Measurements from ENCODE around the gene SLC39A1.

Gene SLC39A1

DNA sequence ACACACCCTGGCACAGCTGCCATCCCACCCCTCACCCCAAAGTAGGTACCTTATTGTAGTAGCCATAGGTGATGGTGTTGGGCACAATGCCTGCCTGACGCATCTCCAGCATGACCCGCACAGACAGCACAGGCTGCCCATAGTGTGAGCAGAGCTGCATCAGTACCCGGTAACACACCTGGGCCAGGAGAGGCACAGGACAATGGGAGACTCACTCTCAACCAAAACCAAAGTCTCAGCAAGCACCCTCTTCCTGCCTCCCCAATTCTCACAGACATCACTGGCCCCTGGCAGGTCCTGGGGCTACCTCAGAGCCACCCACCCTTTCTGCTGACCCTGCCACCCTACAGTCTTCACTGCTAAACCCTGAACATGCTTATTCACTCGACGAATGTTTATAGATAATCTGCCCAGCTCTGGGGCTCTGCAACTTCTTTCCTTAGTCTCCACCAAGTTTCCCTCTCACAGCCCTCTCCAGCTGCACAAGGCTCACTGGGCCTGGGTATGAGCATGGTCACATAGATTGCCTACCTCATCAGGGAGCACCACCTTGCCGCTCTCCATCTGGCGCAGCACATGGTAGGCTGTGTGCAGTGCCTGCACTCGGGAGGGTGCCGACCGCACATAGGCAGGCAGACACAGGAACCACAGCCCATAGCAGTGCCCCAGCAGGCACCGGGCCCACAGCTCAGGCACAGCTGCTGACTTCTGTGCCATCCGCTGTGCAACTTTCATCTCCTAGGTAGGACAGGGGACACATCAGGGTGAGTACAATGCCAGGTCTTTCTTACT, 27.1 kb downstream of the SLC39A1 start:
- CTCF ChIA-PET, result no interaction called here
- POLR2A ChIA-PET, result no interaction called here
- no peak for TF ChIP-seq ELF4 (IDR thresholded peaks at IDR 0.05)
- no peak for TF ChIP-seq ZNF384 (IDR thresholded peaks at IDR 0.05)
- TF ChIP-seq L3MBTL2 (conservative IDR thresholded peaks at IDR 0.05), result no peak
- TF ChIP-seq HDGF (IDR thresholded peaks at IDR 0.05; ENCODE audit: borderline replicate concordance), result no peak
- TF ChIP-seq FOXK2 (IDR thresholded peaks at IDR 0.05), result no peak
- no peak for TF ChIP-seq SP1 (IDR thresholded peaks at IDR 0.05)
- no peak for TF ChIP-seq CTBP1 (IDR thresholded peaks at IDR 0.05; ENCODE audit: borderline replicate concordance)
- no peak for TF ChIP-seq NFRKB (IDR thresholded peaks at IDR 0.05)
- TF ChIP-seq SUZ12 (IDR thresholded peaks at IDR 0.05), result no peak
- no peak for DNase-seq (ENCODE audit: extremely low spot score)

GRCh38 chr1:153934746-153935145, 28.6 kb downstream of the SLC39A1 start:
- POLR2A ChIA-PET, result interaction anchor here (0.6 to 1.4 kb wide), 5 partner anchors 9 to 33 kb away, joined by 3 to 8 read pairs (median 4); partner anchors contain the start of genes CREB3L4, DENND4B and GATAD2B
- CTCF ChIA-PET, result no interaction called here
- no peak for DNase-seq (ENCODE audit: extremely low spot score)

GRCh38 chr1:153933955-153934354, 29.4 kb downstream of the SLC39A1 start:
- DNase-seq (ENCODE audit: extremely low spot score), result no peak
- ChIA-PET POLR2A (interaction anchor here (0.8 to 1.4 kb wide), 4 partner anchors 11 to 34 kb away, joined by 3 to 8 read pairs (median 4); partner anchors contain the start of genes CREB3L4, DENND4B and GATAD2B), CTCF (no interaction called here)
- TF ChIP-seq CTBP1 (IDR thresholded peaks at IDR 0.05; ENCODE audit: borderline replicate concordance), result no peak
- no peak for TF ChIP-seq FOXK2 (IDR thresholded peaks at IDR 0.05)
- TF ChIP-seq HDGF (IDR thresholded peaks at IDR 0.05; ENCODE audit: borderline replicate concordance), result no peak
- TF ChIP-seq TARDBP (IDR thresholded peaks at IDR 0.05), result no peak
- TF ChIP-seq BHLHE40 (IDR thresholded peaks at IDR 0.05; ENCODE audit: borderline replicate concordance), result no peak
- no peak for TF ChIP-seq NFRKB (IDR thresholded peaks at IDR 0.05)

More at GRCh38 chr1:153934746-153935145, 28.6 kb downstream of the SLC39A1 start:
- TF ChIP-seq ARNT (IDR thresholded peaks at IDR 0.05) (no peak), NFRKB (IDR thresholded peaks at IDR 0.05) (no peak), FOXM1 (IDR thresholded peaks at IDR 0.05; ENCODE audit: borderline replicate concordance) (no peak), BHLHE40 (IDR thresholded peaks at IDR 0.05; ENCODE audit: borderline replicate concordance) (no peak), CTBP1 (IDR thresholded peaks at IDR 0.05; ENCODE audit: borderline replicate concordance) (no peak), HDGF (IDR thresholded peaks at IDR 0.05; ENCODE audit: borderline replicate concordance) (no peak), FOXA1 (IDR thresholded peaks at IDR 0.05) (no peak), SUZ12 (IDR thresholded peaks at IDR 0.05) (no peak), PKNOX1 (IDR thresholded peaks at IDR 0.05) (no peak), ELF4 (IDR thresholded peaks at IDR 0.05) (no peak), ZNF384 (IDR thresholded peaks at IDR 0.05) (no peak), L3MBTL2 (conservative IDR thresholded peaks at IDR 0.05) (no peak), FOXK2 (IDR thresholded peaks at IDR 0.05) (no peak), SP1 (IDR thresholded peaks at IDR 0.05) (no peak), LEF1 (IDR thresholded peaks at IDR 0.05; ENCODE audit: borderline replicate concordance) (no peak), TARDBP (IDR thresholded peaks at IDR 0.05) (no peak)

DNA sequence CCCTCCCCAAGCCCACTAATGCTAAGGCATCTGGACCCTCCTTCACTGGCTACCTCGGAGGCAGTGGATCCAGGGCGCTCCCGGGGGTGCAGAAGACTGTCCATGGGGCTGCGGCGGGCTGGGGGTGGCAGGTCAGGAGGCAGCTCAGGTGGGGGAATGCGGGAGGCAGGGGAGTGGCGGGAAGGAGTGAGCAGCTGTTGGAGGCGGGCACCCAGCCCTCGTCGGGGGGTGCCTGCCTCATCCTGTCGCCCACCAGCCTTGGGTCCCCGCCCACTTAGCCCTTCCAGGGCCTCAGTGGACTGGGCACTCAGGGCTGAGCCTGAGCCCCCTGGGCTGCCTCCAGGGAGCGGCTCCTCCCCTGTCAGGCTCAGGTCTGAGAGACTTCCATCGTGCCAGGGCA, 29.9 kb downstream of the SLC39A1 start:
- DNase-seq (ENCODE audit: extremely low spot score), result no peak
- ChIA-PET POLR2A (no interaction called here), CTCF (no interaction called here)
- TF ChIP-seq FOXA1 (IDR thresholded peaks at IDR 0.05) (no peak), HDGF (IDR thresholded peaks at IDR 0.05; ENCODE audit: borderline replicate concordance) (no peak), ZNF384 (IDR thresholded peaks at IDR 0.05) (no peak), PKNOX1 (IDR thresholded peaks at IDR 0.05) (no peak), TARDBP (IDR thresholded peaks at IDR 0.05) (no peak), BHLHE40 (IDR thresholded peaks at IDR 0.05; ENCODE audit: borderline replicate concordance) (no peak)

DNA sequence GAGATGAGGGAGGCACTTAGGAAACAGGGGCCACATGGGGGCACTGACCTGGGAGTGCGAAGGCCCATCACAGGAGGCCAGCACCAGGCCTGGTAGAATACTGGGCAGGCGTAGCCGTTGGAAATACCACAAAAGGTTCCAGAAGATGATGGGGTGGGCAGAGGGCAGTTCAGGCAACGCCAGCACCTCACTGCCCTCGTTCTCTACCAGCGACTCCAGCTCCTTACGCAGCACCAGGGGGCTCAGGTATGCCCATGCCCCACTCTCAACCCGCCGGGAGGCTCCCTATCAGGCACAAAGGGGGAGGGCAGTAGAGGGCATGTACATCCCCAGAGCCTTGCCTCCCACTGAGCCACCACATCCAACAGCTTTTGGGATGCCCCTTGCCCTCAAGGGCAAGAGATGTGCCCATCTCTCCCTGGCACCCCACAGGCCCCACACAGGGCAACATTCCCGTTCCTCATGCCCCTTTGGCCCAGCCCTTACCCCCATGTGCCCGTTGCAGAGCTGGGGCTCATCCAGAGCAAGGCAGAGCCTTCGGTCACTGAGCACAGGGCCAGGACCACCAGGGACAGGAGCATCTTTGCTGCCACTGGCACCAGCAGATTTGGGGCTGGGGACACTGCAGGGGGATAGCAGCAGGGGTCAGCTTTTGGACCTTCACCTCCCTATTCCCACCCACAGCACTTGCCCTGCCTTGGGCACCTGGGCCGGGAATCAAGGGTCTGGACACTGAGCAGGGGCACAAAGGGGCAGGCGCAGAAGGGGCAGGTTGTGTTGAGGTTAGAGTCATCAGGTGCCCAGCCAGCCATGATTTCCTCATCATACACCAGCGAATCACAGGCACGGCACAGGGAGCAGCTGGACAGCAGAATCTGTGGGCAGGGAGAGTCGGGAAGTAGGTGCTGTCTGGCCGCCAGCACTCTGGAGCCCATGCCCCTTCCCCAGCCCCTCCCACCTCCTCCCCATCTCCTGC, 30.9 kb downstream of the SLC39A1 start:
- no peak for TF ChIP-seq SUZ12 (IDR thresholded peaks at IDR 0.05)
- no peak for TF ChIP-seq BHLHE40 (IDR thresholded peaks at IDR 0.05; ENCODE audit: borderline replicate concordance)
- no peak for TF ChIP-seq ZNF384 (IDR thresholded peaks at IDR 0.05)
- TF ChIP-seq ELF4 (IDR thresholded peaks at IDR 0.05), result no peak
- no peak for TF ChIP-seq NFRKB (IDR thresholded peaks at IDR 0.05)
- TF ChIP-seq FOXM1 (IDR thresholded peaks at IDR 0.05; ENCODE audit: borderline replicate concordance), result no peak
- no peak for TF ChIP-seq SP1 (IDR thresholded peaks at IDR 0.05)
- TF ChIP-seq LEF1 (IDR thresholded peaks at IDR 0.05; ENCODE audit: borderline replicate concordance), result no peak
- TF ChIP-seq ARNT (IDR thresholded peaks at IDR 0.05), result no peak
- no peak for TF ChIP-seq PKNOX1 (IDR thresholded peaks at IDR 0.05)
- TF ChIP-seq FOXK2 (IDR thresholded peaks at IDR 0.05), result no peak
- no peak for TF ChIP-seq HDGF (IDR thresholded peaks at IDR 0.05; ENCODE audit: borderline replicate concordance)
- no peak for TF ChIP-seq TARDBP (IDR thresholded peaks at IDR 0.05)
- POLR2A ChIA-PET, result no interaction called here
- CTCF ChIA-PET, result no interaction called here
- no peak for DNase-seq (ENCODE audit: extremely low spot score)

All from HEK293T (cell line).